PC-9 (cell line): Measurements from ENCODE around the gene OXA1L.
"Not testable (repeated sequence)": the region's sequence is repeated elsewhere in the genome, so short reads cannot be mapped to it uniquely, and the experiment has no call there.

Source experiments
- CTCF ChIP-seq: fragments of 200-600 bp; sonication (generic); conservative IDR thresholded peaks from 2 replicates; pipeline ENCODE4 v1.6.1; 2017; ENCODE audit warnings: mixed run types, antibody characterized with exemption, mild to moderate bottlenecking, moderate library complexity
- EZH2 ChIP-seq: fragments of 200-600 bp; sonication (generic); IDR thresholded peaks from 2 replicates; pipeline ENCODE4 v1.8.0; 2017; ENCODE audit warnings: antibody characterized with exemption, low read depth

GRCh38 chr14:22805235-22805634 lies 38.7 kb downstream of the OXA1L start:
- not testable (repeated sequence) for TF ChIP-seq CTCF, EZH2
